Raji (cell line): ENCODE results near the gene LLGL2.

Experiments
- POLR2A ChIP-seq: IDR thresholded peaks from 2 replicates; pipeline ENCODE4 v1.6.1; 2011; ENCODE audit warnings: low read depth, low read length, control low read depth; ENCODE audit not compliant: insufficient read depth

The LLGL2 gene, protein sequence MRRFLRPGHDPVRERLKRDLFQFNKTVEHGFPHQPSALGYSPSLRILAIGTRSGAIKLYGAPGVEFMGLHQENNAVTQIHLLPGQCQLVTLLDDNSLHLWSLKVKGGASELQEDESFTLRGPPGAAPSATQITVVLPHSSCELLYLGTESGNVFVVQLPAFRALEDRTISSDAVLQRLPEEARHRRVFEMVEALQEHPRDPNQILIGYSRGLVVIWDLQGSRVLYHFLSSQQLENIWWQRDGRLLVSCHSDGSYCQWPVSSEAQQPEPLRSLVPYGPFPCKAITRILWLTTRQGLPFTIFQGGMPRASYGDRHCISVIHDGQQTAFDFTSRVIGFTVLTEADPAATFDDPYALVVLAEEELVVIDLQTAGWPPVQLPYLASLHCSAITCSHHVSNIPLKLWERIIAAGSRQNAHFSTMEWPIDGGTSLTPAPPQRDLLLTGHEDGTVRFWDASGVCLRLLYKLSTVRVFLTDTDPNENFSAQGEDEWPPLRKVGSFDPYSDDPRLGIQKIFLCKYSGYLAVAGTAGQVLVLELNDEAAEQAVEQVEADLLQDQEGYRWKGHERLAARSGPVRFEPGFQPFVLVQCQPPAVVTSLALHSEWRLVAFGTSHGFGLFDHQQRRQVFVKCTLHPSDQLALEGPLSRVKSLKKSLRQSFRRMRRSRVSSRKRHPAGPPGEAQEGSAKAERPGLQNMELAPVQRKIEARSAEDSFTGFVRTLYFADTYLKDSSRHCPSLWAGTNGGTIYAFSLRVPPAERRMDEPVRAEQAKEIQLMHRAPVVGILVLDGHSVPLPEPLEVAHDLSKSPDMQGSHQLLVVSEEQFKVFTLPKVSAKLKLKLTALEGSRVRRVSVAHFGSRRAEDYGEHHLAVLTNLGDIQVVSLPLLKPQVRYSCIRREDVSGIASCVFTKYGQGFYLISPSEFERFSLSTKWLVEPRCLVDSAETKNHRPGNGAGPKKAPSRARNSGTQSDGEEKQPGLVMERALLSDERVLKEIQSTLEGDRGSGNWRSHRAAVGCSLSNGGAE

GRCh38 chr17:75524970-75525805, at the start of gene LLGL2:
Gene LLGL2, plus strand, starts transcription at chr17:75525697. Its CDS starts 17,730 bp downstream, at chr17:75543427.
- peak; percentile 49 for TF ChIP-seq POLR2A

DNA sequence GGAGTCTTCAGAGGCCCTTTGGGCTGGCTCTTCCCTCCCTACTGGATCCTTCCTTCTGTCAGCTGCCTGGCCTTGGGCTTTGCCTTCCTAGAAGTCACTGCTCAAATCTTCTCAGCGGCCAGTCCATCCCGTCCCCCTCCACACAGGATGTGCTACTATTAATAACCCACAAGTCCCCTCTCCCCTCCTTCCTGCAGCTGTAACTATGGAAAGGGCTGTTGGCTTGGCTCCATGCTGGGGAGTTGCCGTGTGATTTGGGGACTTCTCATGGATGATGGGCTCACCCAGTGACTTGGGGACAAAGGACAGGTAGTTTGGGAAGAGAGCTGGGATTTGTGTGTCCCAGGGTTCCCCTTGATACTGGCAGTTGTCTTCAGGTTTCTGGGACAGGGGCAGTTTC, 49.6 kb upstream of the LLGL2 start:
- no peak for TF ChIP-seq POLR2A

DNA sequence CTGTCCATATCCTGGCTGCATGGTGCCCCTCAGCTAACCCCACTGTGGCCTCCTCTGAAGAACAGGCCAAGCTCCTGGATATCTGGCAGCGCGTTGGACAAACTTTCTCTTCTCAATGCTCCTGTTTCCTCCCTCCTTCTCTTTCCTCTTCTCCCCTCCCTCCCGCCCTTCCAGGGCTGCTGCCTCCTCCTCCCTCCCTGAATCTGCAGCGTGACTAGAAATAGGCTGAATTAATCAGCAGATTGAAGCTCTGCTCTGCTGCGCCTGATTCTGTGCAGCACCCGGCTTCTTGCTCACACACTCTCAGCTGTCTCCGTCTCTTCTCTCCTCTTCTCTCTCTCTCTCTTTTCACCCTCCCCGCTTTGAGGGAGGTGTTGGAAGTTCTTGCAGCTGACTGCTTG, 49.2 kb upstream of the LLGL2 start:
- TF ChIP-seq POLR2A = no peak

GRCh38 chr17:75476752-75477489, 48.6 kb upstream of the LLGL2 start:
- TF ChIP-seq POLR2A = no peak

DNA sequence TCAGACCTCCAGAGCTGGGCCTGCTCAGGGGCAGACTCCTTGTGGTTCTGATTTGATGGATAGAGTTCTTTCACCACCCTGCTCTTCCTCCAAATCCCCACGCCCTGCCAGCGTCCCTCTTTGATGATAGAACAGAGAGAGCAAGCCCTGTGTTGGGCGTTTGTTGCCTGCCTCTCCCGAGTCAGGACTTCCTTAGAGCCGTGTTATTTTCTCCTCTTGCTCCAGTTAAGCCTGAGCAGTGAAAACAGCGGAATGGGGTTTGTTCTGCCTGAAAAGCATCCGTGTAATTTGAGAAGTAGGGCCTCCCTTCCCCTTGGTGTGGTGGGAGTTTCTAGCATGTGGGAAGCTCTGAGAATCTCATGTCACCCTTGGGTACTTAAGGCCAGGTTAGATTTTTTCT, 47.0 kb upstream of the LLGL2 start:
- TF ChIP-seq POLR2A = no peak

DNA sequence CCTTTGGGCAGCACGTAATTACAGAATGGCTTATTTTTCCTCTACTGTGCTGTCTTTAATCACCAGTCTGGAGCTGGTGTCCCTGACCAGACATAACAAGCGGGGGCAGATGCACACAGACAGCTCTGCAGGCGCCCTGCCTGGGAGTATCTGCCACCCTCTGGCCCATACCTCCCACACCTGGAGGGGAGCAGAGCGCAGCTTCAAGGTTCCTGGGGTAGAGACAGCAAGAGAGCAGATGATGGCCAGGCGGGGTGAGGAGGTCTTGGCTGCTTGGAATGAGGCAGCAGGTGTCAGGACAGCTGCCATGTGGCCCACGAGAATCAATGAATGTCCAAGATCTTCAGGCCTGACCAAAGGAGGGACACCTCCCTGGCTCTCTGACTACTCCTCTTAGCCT, 45.2 kb upstream of the LLGL2 start:
- no peak for TF ChIP-seq POLR2A

GRCh38 chr17:75481194-75482068, 44.1 kb upstream of the LLGL2 start:
- no peak for TF ChIP-seq POLR2A

DNA sequence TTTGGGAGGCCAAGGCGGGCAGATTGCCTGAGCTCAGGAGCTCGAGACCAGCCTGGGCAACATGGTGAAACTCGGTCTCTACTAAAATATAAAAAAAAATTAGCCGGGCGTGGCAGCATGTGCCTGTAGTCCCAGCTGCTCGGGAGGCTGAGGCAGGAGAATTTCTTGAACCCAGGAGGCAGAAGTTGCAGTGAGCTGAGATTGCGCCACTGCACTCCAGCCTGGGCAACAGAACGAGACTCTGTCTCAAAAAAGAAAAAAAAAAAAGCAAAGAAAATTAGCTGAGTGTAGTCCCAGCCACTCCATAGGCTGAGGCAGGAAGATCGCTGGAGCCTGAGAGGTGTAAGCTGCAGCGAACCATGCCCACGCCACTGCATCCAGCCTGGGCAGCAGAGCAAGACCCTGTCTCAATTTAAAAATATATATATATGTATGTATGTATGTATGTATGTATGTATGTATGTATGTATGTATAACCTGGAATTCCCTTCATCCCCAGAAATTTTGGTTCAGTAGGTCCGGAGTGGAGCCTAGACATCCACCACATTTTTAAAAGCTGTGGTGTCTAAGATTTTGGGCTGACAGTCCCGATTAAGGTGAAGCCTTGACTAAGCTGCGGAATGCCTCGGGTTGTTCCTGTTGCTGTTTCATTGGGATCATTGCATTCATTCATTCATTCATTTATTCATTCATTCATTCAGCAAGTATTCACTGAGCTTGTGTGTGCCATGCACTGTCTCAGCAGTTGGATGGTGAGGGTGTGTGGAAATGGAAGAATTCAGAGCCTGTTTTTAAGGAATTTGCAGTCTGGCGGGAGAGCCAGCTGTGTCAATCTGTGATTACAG, 43.2 kb upstream of the LLGL2 start:
- no peak for TF ChIP-seq POLR2A

GRCh38 chr17:75485688-75486087, 39.8 kb upstream of the LLGL2 start:
- TF ChIP-seq POLR2A = no peak

- TF ChIP-seq POLR2A = no peak
Measured at GRCh38 chr17:75486151-75486550, 39.3 kb upstream of the LLGL2 start.

DNA sequence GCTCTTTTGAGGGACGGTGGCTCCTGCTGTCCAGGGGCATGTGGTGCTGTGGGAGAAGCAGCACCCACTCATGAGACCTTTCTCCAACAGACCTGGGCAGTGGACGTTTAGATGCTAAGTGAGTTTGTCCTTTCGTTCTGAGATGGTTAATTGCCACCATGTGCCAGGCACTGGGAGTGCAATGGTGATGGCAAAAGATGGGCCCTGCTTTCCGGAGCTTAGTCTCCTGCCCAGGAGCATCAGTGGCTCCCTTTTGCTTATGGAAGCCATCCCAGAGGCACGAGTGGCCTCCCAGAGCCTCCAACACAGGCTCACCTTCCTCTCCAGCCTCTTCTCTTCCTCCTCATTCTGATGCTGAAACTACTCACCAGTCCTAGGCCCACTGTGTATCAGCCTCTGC, 38.5 kb upstream of the LLGL2 start:
- TF ChIP-seq POLR2A = no peak

DNA sequence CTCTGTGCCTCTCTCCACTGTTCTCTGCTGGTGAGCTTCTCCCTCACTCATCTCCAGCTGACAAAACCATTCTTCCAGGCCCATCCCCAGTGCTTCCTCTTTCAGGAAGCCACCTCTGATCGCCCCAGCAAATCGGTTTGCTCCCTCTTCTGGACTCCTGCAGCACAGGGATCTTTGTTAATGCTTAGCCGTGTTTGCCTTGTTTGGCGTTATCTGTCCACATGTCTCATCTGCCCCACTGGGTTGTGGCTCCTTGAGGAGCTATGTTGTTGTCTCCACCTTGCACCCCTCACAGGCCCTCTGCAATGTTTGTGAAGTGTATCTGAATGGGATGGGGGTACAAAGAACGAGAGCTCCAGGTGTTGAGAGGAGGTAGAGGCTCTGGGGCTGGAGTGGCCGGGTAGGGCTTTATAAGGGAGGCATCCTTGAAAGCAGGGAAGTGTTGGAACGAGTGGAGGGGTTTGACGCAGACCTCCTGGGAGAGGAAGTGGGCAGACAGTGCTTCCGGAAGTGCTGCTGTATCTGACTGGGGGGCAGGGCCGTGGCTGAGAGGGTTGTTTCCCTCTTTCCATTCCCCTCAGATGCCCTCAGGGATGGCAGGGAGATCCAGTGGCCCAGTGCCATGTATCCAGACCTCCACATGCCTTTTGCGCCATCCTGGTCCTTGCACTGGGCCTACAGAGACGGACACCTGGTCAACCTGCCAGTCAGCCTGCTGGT, 38.0 kb upstream of the LLGL2 start:
- no peak for TF ChIP-seq POLR2A
